ENCODE data around the gene STK17A. TPM values are rescaled to one million over a fixed set of nuclear protein-coding genes. Genes with fewer than 3 reads are reported as not detected.

Gene STK17A
- total RNA-seq (10 to 100 TPM in 6 of 7 donors, 1 to 10 TPM in 1; 9.9 to 19.9 (median 12.7) TPM), polyA plus RNA-seq (10 to 100 TPM; 11.1 to 14.9 TPM)
- long read RNA-seq, donor 1, partial matches to known transcripts, result 0 of 12 reads
- long read RNA-seq, donor 1, other reads (novel, unspliced or antisense), result 9 of 12 reads
- long read RNA-seq, donor 2, transcript STK17A-201 (7 exons, 3,368 nt), result major isoform, 17 of 49 reads
- long read RNA-seq, donor 2, partial matches to known transcripts, result 31 of 49 reads
- long read RNA-seq, donor 2, other reads (novel, unspliced or antisense), result 0 of 49 reads
- long read RNA-seq, donor 3, transcript STK17A-201 (7 exons, 3,368 nt), result major isoform, 20 of 26 reads
- long read RNA-seq, donor 3, partial matches to known transcripts, result 1 of 26 reads
- long read RNA-seq, donor 3, other reads (novel, unspliced or antisense), result 5 of 26 reads

DNA sequence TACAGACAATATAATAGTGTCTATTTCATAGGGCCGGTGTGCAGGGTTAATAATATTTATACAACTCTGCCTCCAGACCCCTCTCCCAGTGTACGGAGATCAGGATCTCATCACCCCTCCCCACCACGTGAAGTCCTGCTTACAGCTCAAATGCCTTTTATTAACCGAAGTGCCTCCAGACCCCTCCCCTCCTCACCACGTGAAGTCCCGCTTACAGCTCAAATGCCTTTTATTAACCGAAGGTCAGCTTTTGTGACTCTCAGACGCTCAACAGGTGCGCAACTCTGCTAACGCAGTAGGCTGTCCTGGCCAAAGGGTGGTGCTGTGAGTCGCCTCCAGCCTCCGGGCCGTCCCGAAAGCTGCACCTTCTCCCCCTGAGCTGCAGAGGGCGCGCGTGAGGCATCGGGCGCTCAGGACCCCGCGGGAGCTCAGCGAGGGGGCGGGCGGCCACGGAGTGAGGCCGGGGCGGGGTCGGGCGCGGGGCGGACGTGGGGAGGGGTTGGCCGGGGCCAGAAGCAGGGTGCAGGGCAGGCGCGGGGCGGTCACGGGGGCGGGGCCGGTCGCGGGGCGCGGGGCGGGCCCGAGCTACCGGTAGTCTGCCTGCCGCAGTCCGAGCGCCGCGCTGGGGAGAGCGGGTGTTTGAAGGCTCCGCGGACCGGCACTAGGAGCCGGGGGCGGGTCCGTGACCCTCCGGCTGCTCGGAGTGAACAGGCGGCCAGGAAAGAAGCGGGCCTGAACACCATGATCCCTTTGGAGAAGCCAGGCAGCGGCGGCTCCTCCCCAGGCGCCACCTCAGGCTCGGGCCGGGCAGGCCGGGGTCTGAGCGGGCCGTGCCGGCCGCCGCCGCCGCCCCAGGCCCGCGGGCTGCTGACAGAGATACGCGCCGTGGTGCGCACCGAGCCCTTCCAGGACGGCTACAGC is at the start of gene STK17A:
Gene STK17A (plus strand): TSS at position 606 of the 921 bp plus-strand sequence. CDS start 136 bp downstream, at position 742.
- Histone ChIP-seq H3K4me1 (ENCODE audit: insufficient read depth) (peaks cover 4% of the 10 kb centered on the region), H3K27me3 (no peaks in the 10 kb centered on the region), H3K27ac (peak within 1 kb of the TSS; percentile 76 to 93), H3K36me3 (no peaks in the 10 kb centered on the region), H3K9me3 (no peaks in the 10 kb centered on the region), H3K4me3 (peak within 1 kb of the TSS; percentile 81)
- TF ChIP-seq POLR2A (IDR thresholded peaks at IDR 0.05) (peak; percentile 53), EP300 (IDR thresholded peaks at IDR 0.05) (no peak)
- TF ChIP-seq, protein P1, sequence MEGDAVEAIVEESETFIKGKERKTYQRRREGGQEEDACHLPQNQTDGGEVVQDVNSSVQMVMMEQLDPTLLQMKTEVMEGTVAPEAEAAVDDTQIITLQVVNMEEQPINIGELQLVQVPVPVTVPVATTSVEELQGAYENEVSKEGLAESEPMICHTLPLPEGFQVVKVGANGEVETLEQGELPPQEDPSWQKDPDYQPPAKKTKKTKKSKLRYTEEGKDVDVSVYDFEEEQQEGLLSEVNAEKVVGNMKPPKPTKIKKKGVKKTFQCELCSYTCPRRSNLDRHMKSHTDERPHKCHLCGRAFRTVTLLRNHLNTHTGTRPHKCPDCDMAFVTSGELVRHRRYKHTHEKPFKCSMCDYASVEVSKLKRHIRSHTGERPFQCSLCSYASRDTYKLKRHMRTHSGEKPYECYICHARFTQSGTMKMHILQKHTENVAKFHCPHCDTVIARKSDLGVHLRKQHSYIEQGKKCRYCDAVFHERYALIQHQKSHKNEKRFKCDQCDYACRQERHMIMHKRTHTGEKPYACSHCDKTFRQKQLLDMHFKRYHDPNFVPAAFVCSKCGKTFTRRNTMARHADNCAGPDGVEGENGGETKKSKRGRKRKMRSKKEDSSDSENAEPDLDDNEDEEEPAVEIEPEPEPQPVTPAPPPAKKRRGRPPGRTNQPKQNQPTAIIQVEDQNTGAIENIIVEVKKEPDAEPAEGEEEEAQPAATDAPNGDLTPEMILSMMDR (IDR thresholded peaks at IDR 0.05), result peak; percentile 80 to 99 (median 99)
- DNase-seq, result peak; percentile 86 to 95 (median 91)
- intact Hi-C loops (cut with DNase I), result loop anchor here (2.0 to 10.0 kb wide), 7 partner anchors 62 to 260 kb away; no protein-coding TSS in a partner anchor
- 1 to 2% (median 1%) methylated on average over 65 to 83 of the region's 83 CpGs for WGBS, 3 donors

DNA sequence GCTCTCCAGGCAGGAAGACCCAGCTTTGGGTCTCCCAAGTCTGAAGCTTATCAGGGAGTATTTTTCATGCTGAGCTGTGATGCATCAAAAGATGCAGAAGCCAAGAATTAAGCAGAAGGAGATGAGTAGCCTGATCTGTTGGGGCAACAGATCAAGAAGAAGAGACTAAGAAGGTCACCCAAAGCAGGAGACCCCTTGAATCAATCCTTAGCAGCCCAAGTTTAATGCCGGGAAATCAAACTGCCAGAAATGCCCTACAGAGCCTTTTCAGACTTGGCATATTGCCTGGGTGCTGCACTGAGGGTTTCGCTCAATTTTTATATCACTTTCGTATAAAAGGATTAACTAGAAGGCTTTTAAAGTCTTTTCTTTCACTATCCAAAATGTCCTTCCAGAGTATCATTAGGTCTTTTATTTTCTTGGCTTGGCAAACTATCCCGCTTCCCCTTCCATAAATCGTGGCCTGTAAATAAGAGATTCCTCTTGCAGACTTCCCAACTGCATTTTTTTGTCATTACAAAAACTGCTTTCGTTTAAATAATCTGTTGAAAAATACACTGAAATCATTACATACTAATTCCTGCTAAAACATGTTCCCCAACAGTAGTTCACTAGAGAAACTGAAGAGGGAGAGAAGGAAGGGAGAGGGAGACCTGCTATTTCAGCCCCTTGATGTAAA is 49.0 kb upstream of the STK17A start:
- H3K36me3 ChIP-seq, result no peaks in the 10 kb centered on the region
- H3K4me1 ChIP-seq (ENCODE audit: insufficient read depth), result peaks cover 20% of the 10 kb centered on the region
- peak overlapping the region; percentile 6 to 60 for H3K27ac ChIP-seq
- peak in 1 of 5 donors; percentile 15 for DNase-seq
- H3K9me3 ChIP-seq, result no peaks in the 10 kb centered on the region
- WGBS, 3 donors, result 7 to 12% (median 8%) methylated on average over 6 of the region's 6 CpGs
- H3K4me3 ChIP-seq, result no peak overlapping the region
- TF ChIP-seq POLR2A (IDR thresholded peaks at IDR 0.05) (no peak), EP300 (IDR thresholded peaks at IDR 0.05) (no peak)
- TF ChIP-seq, protein P1 (IDR thresholded peaks at IDR 0.05), result no peak
- intact Hi-C loops (cut with DNase I), result no loop called here
- H3K27me3 ChIP-seq, result no peaks in the 10 kb centered on the region

- H3K27ac ChIP-seq, result peak overlapping the region; percentile 43 to 60
- H3K4me3 ChIP-seq, result no peak overlapping the region
- H3K27me3 ChIP-seq, result no peaks in the 10 kb centered on the region
- H3K4me1 ChIP-seq (ENCODE audit: insufficient read depth), result peaks cover 20% of the 10 kb centered on the region
- 14 to 28% (median 24%) methylated on average over 4 of the region's 4 CpGs for WGBS, 3 donors
- no peaks in the 10 kb centered on the region for H3K36me3 ChIP-seq
- intact Hi-C loops (cut with DNase I), result no loop called here
- no peaks in the 10 kb centered on the region for H3K9me3 ChIP-seq
- DNase-seq, result peak in 2 of 5 donors; percentile 29 to 41
- TF ChIP-seq POLR2A (IDR thresholded peaks at IDR 0.05) (no peak), EP300 (IDR thresholded peaks at IDR 0.05) (no peak)
- TF ChIP-seq, protein P1 (IDR thresholded peaks at IDR 0.05), result no peak
These were observed 47.9 kb upstream of the STK17A start for GRCh38 chr7:43535031-43535451.

Data from ovary (tissue), 10 donors.